GM23248 (cell line): ENCODE measurements around the gene ABCC4.

ENCODE experiments used
- EZH2 ChIP-seq: fragments of 200-600 bp; sonication (generic); IDR thresholded peaks from 2 replicates; pipeline ENCODE4 v1.6.1; 2018; ENCODE audit warnings: antibody characterized with exemption, mild to moderate bottlenecking; ENCODE audit not compliant: insufficient read depth, poor library complexity, severe bottlenecking
- EZH2phosphoT487 ChIP-seq: fragments of 200-600 bp; sonication (generic); IDR thresholded peaks from 2 replicates; pipeline ENCODE4 v1.6.1; 2018; ENCODE audit warnings: antibody characterized with exemption, moderate library complexity, mild to moderate bottlenecking, low read depth; ENCODE audit not compliant: insufficient read depth

DNA sequence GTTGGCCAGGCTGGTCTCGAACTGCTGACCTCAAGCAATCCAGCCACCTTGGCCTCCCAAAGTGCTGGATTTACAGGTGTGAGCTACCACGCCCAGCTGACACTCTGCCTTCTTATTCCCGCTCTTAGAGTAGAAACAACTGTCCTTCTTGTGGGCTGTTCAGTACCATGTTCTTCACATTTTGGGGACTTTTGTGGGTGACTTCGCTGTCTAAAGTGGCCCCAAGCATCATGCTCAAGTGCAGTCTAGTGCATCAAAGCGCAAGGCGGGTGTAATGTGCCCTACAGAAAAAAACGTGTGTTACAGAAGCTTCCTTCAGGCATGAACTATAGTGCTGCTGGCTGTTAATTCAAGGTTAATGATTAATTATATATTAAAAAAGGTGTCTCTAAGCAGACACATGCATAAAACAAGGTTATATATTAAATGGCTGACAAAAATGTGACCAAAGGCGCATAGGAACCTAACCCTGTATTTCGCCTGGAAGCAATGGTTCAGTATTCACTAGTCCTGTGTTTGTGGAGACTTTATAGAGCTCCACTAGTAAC, 38.3 kb downstream of the ABCC4 start:
- TF ChIP-seq EZH2: no peak
- no peak for TF ChIP-seq EZH2phosphoT487
